ENCODE results near the gene SAMM50. TPM values are rescaled to one million over a fixed set of nuclear protein-coding genes. Genes with fewer than 3 reads are reported as not detected.

SAMM50 gene
- total RNA-seq, 1 donor from 2014 or later: 45.5 TPM

GRCh38 chr22:43919106-43919973 is 35.9 kb upstream of the SAMM50 start:
- TF ChIP-seq EZH2 (IDR thresholded peaks at IDR 0.05): no peak
- TF ChIP-seq CTCF (IDR thresholded peaks at IDR 0.05): no peak
- peaks cover 2% of the 10 kb centered on the region for H3K9me3 Mint-ChIP-seq
- Histone ChIP-seq H3K4me1 (peaks cover 6% of the 10 kb centered on the region), H4K20me1 (ENCODE audit: low read depth) (no peaks in the 10 kb centered on the region), H3K9ac (no peak overlapping the region), H3K79me2 (ENCODE audit: low read depth) (peaks cover 4% of the 10 kb centered on the region), H3K4me3 (no peak overlapping the region), H2AFZ (replicated peaks) (no peak overlapping the region), H3K9me3 (ENCODE audit: low read depth) (no peaks in the 10 kb centered on the region), H3K27me3 (peaks cover 13% of the 10 kb centered on the region), H3K4me2 (no peak overlapping the region), H3F3A (ENCODE audit: low read depth) (peaks cover 11% of the 10 kb centered on the region), H3K36me3 (no peaks in the 10 kb centered on the region), H3K27ac (no peak overlapping the region)
- peaks cover 14% of the 10 kb centered on the region for H3K4me1 Mint-ChIP-seq
- peaks cover 15% of the 10 kb centered on the region for H3K27me3 Mint-ChIP-seq (ENCODE audit: insufficient read depth, low read depth)
- no peaks in the 10 kb centered on the region for H3K36me3 Mint-ChIP-seq
- DNase-seq (ENCODE audit: low spot score): no peak
- H3K4me3 Mint-ChIP-seq: peak overlapping the region; percentile 30
- H3K27ac Mint-ChIP-seq: peak overlapping the region; percentile 46

DNA sequence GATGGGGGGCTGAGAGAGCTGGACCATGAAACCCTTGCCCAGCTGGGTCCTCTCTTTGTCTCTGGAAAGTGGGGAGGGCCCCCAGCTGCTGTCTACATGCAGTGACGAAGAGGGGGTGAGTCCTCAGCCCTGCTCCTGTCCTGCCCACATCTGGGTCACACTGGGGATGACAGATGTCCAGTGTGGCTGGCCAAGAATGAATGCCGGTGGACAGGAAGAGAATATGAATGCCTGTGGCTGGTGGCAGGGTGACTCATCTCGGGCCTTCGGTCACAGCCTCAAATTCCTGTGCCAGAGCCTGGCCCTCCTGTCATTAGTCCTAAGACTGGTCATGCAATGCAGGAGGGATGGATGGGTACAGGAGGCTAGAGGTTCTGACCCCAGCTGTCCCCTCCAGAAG is 33.9 kb upstream of the SAMM50 start:
- Mint-ChIP-seq H3K36me3 (peaks cover under 1% of the 10 kb centered on the region), H3K4me1 (peaks cover 28% of the 10 kb centered on the region), H3K9me3 (peaks cover 2% of the 10 kb centered on the region), H3K27ac (no peak overlapping the region), H3K4me3 (no peak overlapping the region), H3K27me3 (ENCODE audit: insufficient read depth, low read depth) (peaks cover 21% of the 10 kb centered on the region)
- Histone ChIP-seq H3K9ac (no peak overlapping the region), H3K4me1 (peaks cover 18% of the 10 kb centered on the region), H4K20me1 (ENCODE audit: low read depth) (peaks cover 16% of the 10 kb centered on the region), H3K4me2 (no peak overlapping the region), H2AFZ (replicated peaks) (no peak overlapping the region), H3K36me3 (no peaks in the 10 kb centered on the region), H3K9me3 (ENCODE audit: low read depth) (no peaks in the 10 kb centered on the region), H3K4me3 (no peak overlapping the region), H3K27me3 (peaks cover 13% of the 10 kb centered on the region), H3K27ac (no peak overlapping the region), H3K79me2 (ENCODE audit: low read depth) (peaks cover 10% of the 10 kb centered on the region), H3F3A (ENCODE audit: low read depth) (peaks cover 29% of the 10 kb centered on the region)
- DNase-seq (ENCODE audit: low spot score): no peak
- no peak for TF ChIP-seq EZH2 (IDR thresholded peaks at IDR 0.05)
- no peak for TF ChIP-seq CTCF (IDR thresholded peaks at IDR 0.05)
- no peak for TF ChIP-seq EZH2phosphoT487 (IDR thresholded peaks at IDR 0.05)

DNA sequence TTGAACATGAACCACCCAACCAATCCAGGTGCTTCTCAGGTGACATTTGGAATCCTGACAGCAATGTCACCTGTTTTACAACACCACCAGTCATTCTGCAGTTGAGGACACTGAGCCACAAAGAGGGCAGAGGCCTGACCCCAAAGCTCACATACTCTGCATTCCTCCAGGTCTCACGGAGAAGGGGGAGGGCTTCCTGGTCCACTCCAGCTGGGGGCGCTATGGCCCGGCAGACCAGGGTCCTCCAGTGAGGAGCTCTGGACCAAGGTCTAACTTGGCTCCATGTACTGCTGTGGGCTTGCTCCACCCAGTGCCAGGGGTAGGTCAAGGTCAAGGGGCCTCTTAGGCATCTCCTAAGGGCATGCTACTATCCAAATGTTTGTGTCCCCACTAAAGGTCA is 33.1 kb upstream of the SAMM50 start:
- Histone ChIP-seq H3K9me3 (ENCODE audit: low read depth) (no peaks in the 10 kb centered on the region), H3K36me3 (no peaks in the 10 kb centered on the region), H3K4me2 (no peak overlapping the region), H3K27ac (no peak overlapping the region), H3K79me2 (ENCODE audit: low read depth) (peaks cover 17% of the 10 kb centered on the region), H3K27me3 (peaks cover 21% of the 10 kb centered on the region), H2AFZ (replicated peaks) (no peak overlapping the region), H3K9ac (no peak overlapping the region), H3K4me3 (no peak overlapping the region), H4K20me1 (ENCODE audit: low read depth) (peaks cover 23% of the 10 kb centered on the region), H3K4me1 (peaks cover 18% of the 10 kb centered on the region), H3F3A (ENCODE audit: low read depth) (peaks cover 29% of the 10 kb centered on the region)
- Mint-ChIP-seq H3K9me3 (peaks cover 2% of the 10 kb centered on the region), H3K27me3 (ENCODE audit: insufficient read depth, low read depth) (peaks cover 22% of the 10 kb centered on the region), H3K36me3 (peaks cover 2% of the 10 kb centered on the region), H3K4me3 (peak overlapping the region; percentile 70), H3K27ac (no peak overlapping the region), H3K4me1 (peaks cover 28% of the 10 kb centered on the region)
- peak; percentile 24 for DNase-seq (ENCODE audit: low spot score)
- TF ChIP-seq CTCF (IDR thresholded peaks at IDR 0.05) (peak; percentile 36), EZH2 (IDR thresholded peaks at IDR 0.05) (no peak), EZH2phosphoT487 (IDR thresholded peaks at IDR 0.05) (no peak)
